Right kidney (tissue), 9 donors: Measurements from ENCODE around the gene PCTP.

Source experiments
- DNase-seq: peaks from one replicate; pipeline ENCODE4 v3.0.0-alpha.2; 2016
- long read RNA-seq, 8 donors: transcript quantifications; one replicate each; lab custom pipeline, GENCODE V29; 2026

The PCTP gene
- long read RNA-seq, donor 1, transcript PCTP-201 (6 exons, 2,044 nt) = major isoform, 10 of 21 reads
- long read RNA-seq, donor 1, partial matches to known transcripts = 11 of 21 reads
- long read RNA-seq, donor 1, other reads (novel, unspliced or antisense) = 0 of 21 reads
- long read RNA-seq, donor 2, transcript PCTP-201 (6 exons, 2,044 nt) = major isoform, 7 of 8 reads
- long read RNA-seq, donor 2, partial matches to known transcripts = 0 of 8 reads
- long read RNA-seq, donor 2, other reads (novel, unspliced or antisense) = 0 of 8 reads
- long read RNA-seq, donor 3, partial matches to known transcripts = 0 of 6 reads
- long read RNA-seq, donor 3, other reads (novel, unspliced or antisense) = 0 of 6 reads
- long read RNA-seq, donor 4, transcript PCTP-201 (6 exons, 2,044 nt) = major isoform, 7 of 9 reads
- long read RNA-seq, donor 4, partial matches to known transcripts = 0 of 9 reads
- long read RNA-seq, donor 4, other reads (novel, unspliced or antisense) = 0 of 9 reads
- long read RNA-seq, donor 5, transcript PCTP-201 (6 exons, 2,044 nt) = major isoform, 12 of 13 reads
- long read RNA-seq, donor 5, partial matches to known transcripts = 0 of 13 reads
- long read RNA-seq, donor 5, other reads (novel, unspliced or antisense) = 0 of 13 reads
- long read RNA-seq, donor 6, transcript PCTP-201 (6 exons, 2,044 nt) = major isoform, 7 of 8 reads
- long read RNA-seq, donor 6, partial matches to known transcripts = 0 of 8 reads
- long read RNA-seq, donor 6, other reads (novel, unspliced or antisense) = 0 of 8 reads
- long read RNA-seq, donor 7 = 0 reads
- long read RNA-seq, donor 8, transcript PCTP-201 (6 exons, 2,044 nt) = major isoform, 8 of 8 reads
- long read RNA-seq, donor 8, partial matches to known transcripts = 0 of 8 reads
- long read RNA-seq, donor 8, other reads (novel, unspliced or antisense) = 0 of 8 reads

DNA sequence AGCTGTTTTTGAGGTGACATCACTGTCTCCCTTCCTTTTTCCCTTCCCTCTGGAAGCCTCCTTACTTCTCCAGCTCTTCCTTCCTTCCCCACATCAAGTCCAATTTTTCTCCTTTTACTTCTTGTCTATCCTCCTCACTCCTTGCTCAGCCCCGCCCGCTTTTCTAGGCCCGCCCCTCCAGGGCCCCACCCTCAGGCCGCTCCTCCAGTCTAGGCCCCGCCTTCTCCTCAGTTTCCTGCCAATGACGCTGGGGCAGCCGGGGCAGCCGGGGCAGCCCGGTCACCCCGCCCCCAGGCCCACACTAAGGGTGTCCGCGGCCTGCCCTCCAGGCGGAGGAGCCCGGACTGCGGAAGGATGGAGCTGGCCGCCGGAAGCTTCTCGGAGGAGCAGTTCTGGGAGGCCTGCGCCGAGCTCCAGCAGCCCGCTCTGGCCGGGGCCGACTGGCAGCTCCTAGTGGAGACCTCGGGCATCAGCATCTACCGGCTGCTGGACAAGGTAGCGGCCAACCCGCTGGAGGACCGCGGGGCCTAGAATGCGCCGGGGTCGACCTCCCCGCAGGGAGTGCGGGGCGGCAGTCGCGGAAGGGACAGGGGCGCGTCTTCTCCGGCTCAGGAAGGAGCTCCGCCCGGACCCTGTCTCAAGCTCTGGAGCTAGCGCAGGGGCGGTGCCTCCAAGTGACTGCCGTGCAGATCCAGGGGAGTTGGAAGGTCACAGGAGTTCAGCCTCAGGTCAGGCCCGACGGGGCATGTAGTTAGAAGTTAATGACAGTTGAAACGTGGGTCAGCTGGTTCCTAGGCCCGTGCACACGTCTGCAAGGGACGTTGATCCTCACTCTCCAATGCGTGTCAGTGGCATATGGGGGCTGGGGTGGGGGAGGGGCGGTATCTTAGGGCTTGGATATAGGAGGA is at the start of gene PCTP:
Gene PCTP (plus strand): TSS at position 302 of the 908 bp plus-strand sequence. CDS start 53 bp downstream, at position 355.
- peak; percentile 94 for DNase-seq

GRCh38 chr17:55702150-55702549 is 48.7 kb upstream of the PCTP start:
- no peak for DNase-seq

DNA sequence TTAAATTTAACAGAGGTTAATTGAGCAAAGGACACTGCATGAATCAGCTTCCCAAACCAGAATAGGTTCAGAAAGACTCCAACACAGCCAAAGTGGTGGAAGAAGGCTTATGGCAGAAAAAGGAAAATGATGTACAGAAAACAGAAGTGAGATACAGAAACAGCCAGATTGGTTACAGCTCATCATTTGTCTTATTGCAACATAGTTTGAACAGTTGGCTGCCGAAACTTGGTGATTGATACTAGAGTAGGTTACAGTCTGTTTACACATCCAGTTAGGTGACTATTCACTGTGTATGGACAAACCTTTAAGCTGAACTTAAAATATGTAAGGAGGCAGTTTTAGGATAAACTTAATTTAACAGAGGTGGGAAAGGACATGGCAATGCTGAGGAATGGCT is 46.5 kb upstream of the PCTP start:
- DNase-seq = no peak

DNA sequence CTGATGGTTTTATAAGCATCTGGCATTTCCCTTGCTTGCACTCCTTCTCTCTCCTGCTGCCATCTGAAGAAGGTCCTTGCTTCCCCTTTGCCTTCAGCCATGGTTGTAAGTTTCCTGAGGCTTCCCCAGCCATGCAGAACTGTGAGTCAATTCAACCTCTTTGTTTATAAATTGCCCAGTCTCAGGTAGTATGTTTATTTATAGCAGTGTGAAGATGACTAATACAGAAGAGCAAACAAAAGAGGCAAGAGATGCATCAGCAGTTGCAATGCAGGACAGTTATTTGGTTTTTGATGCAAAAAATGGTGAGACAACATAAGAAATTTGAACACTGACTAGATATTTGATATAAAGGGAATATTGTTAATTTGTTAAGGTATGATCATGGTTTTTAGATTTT is 45.0 kb upstream of the PCTP start:
- DNase-seq = no peak

DNA sequence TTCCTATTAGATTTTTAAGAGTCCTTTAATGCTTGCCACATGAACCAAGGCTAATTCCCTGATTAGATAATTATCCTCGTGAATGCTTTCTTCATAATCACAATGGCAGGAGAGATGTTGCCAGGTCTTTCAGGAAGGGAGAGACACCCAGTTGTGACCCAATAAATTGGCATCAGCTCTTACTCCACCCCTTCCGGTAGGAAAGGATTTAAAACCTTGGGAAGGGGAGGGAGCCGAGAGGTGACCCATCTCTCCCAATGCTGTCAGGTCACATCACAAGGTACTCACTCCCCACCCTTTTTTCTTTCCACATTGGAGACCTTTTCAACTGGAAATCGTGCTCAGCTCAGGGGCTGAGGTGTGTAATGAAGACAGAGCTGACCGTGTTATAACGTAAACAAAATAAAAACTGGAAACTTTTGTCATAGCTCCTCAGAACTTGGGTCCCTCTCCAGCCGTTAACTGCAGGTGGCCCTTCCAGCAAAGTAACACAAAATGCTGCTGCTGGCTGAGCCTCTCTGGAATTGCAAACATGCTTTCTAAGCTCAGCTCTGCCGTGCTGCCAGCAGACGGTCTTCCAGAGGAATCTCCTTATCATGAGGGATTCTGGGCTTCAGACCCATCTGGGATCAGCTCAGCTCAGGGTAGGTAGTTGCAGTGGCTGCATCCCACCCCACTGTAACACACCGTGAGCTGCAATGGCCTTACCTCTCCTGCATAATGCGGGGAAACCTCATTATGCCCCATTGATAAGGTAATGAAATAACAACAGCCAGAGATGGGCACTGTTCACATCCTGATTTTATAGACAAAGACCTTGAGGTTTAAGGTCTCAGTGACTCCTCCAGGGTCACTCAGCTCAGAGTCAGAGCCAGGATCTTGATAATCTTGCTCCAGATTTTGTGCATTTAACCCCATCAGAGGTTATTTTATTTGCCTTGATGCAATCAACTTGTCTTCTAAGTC is 43.8 kb upstream of the PCTP start:
- no peak for DNase-seq

DNA sequence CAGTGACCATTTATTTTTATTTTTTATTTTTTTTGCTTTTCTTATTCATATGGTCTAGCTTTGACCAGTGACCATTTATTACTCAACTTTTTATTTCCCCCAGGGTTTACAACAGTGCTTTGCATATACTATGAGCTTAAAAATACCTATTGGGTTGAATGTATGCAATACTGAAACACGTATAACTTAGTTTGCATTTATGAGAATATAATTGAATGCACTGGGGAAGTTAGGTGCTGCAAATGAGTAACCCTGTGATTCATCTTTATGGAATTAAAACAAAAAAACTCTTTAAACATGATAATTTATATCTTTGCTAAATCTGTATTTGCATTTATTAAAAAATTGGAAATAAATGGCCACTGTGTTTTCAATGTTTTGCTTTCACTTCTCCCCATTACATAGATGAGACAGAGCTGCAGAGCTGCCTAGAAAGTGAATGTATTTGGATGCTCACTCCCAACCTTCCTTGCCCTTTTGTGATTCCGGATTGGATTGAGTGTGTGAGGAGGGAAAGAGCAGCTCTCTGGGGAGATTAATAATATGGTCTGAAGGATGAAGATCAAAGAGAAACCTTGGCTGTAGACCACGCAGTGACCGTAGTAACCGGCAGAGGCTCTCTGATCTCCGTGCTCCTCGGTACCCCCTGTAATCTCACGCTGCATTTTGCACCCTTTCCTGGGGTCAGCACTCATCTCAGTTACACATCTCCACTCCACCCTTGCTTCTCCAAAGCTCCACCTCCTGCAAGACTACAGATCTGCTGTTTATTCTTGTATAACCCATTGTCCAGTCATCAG is 42.5 kb upstream of the PCTP start:
- no peak for DNase-seq

DNA sequence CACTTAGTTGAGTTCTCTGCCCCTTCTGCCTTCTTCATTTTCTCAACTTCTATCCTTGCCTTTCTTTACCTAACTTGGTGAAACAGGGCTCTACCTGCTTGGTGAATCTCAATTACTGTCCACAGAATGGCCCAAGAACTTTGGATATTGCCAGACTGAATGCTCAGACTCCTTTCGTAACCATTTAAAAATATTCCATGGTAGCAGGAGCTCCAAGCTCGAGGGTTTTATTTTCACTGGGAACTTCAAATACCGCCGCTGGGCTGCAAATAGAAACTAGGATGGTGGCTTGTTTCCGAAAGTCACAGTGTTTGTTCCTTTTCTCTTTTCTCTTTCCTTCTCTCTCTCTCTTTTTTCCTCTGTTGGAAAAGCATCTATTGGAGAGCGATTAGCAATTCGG is 41.4 kb upstream of the PCTP start:
- DNase-seq = no peak

GRCh38 chr17:55709984-55710383 is 40.9 kb upstream of the PCTP start:
- DNase-seq = no peak

GRCh38 chr17:55710410-55710809 is 40.4 kb upstream of the PCTP start:
- no peak for DNase-seq

- no peak for DNase-seq
Observed at GRCh38 chr17:55710829-55711496, 39.9 kb upstream of the PCTP start.

- DNase-seq = no peak
Observed at GRCh38 chr17:55717432-55717831, 33.4 kb upstream of the PCTP start.

DNA sequence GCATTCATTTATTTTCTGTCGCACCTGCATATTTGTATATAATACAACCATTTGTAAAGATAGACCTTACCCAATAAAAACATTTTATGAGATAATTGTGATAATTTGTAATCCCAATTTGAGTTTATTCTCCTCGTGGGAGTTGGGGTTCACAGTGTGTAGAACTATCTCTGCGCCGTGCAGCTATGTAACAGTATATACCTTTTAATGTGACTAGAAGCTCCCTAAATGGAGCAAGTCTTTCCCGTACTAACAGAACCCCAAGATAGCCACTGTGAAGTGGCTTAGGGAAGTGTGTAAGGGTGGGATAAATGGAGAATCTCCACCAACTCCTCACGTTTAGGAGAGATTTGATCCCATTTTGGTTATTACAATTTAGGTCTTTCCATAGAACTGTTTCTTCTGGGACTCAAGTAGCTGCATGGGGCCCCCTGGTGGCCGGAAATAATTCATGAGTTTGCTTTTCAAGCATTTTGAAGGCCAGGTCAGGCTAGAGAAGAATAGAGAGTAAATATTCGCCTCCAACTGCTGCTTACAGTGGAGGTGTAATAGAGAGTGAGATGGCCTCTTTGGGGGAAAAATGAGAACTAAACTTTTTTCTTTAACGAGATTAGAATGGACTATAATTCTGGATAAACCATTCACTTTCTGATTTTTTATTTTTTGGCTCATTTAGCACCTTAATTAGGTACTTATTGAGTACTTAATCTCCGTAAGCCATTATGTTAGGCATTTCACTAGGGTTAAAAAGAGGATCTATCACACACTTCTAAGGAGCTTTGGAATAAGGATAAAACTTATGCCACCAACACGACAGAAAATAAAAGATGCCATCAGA is 32.7 kb upstream of the PCTP start:
- peak; percentile 50 for DNase-seq

DNA sequence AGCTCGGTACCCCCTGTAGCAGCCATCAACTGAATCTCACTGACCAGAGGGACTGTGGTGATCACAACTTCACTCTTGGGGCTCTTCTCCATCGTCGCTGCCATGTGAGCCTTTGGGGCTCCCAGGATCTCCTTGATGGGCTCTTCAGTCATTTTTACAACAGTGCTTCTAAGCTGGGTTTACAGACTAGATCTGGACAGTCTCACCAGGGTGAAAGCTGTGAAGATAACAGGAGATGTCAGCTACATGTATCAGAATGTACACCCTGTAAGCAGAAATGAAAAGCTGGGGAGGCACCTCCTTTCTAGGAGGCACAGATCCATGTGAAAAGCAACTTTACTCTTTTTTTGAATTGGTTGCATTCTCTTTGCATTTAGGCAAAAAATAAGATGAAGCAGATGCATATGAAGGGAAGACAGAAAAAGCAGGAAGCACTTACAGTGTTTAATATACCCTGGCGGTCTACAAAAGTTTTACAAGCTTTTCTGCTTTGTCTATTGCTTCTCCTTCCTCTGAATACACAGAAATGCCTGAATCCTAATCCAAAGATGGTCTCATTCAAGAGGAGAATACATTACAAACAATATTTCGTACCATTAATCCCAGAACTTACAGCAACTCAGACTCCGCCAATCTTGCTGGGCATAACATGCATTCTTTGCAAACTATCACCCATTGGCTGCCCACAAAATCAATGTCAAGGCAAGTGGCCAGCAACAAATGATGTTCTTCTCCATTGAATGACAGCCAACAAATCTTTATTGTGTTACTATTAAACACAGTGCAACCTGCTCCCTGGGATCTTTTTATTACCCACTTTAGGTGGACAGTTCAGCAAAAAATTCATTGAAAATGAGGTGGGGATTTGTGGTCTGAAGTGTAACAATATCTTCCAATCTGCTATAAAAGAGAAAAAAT is 29.7 kb upstream of the PCTP start:
- DNase-seq = no peak

GRCh38 chr17:55722016-55722736 is 28.7 kb upstream of the PCTP start:
- DNase-seq = peak; percentile 45

DNA sequence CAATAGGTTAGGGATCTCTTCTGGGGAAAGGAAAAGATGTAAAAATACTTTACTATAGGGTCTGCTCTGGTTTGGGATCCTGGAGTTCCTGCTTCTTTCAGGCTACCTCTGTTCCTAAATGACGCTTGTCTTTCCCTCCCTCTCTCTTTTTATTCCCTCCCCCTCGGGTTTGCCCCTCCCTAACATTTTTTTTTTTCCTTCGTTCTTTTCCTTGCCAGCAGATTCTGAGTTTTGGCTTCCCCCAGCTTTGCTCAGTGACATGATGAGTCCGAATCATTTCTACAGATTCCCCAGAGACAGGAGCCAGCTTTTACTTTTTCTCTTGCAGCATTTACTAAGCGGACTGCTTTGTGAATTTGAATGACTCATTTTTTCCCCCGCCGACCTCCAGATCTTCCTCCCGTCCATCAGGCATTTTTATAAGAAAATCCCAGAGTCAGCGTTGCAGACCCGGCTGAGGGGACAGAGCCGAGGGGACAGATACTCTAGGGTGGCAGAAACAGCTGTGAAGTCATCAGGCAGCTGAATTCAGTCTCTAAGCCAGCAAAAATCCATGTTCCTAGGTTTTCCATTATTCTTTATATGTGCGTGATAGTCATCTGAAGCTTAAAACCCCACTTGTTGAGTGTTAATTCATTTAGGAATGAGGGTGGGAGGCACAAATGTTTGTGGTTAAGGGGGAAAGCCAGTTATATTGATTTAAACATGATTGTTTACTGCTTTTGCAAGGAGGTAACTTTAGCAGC is 27.9 kb upstream of the PCTP start, which contains the start of gene TMEM100:
Gene TMEM100 (minus strand): TSS at position 123 of the 746 bp plus-strand sequence. CDS start 1,794 bp downstream, outside the sequence.
- peak; percentile 70 for DNase-seq

GRCh38 chr17:55723488-55723848 is 27.4 kb upstream of the PCTP start:
- DNase-seq = no peak
